ENCODE data around the gene HSD11B2. TPM values are rescaled to one million over a fixed set of nuclear protein-coding genes. Genes with fewer than 3 reads are reported as not detected.

The HSD11B2 gene
- total and polyA plus RNA-seq, 10 donors: 0.85 to 18.3 (median 4.2) TPM

- intact Hi-C loops (cut with DNase I; ENCODE audit: low total_unique reads): no loop called here
- peak within 1 kb of the TSS; percentile 55 to 94 (median 81) for H3K4me3 ChIP-seq
Observed at GRCh38 chr16:67415872-67416793, 14.8 kb upstream of the HSD11B2 start, which contains the start of gene ZDHHC1. Gene ZDHHC1 (minus strand): TSS chr16:67416477. CDS start chr16:67407775, 8,702 bp downstream.

GRCh38 chr16:67417333-67418061, 13.4 kb upstream of the HSD11B2 start:
- intact Hi-C loops (cut with DNase I; ENCODE audit: low total_unique reads): no loop called here
- Histone ChIP-seq H3K27ac (no peak overlapping the region), H3K4me3 (no peak overlapping the region), H3K4me1 (peaks cover 7 to 46% (median 32%) of the 10 kb centered on the region in 6 donors), H3K27me3 (replicated peaks in 1 of 7) (peaks cover 0 to 25% (median 0%) of the 10 kb centered on the region in 7 donors), H3K9me3 (no peaks in the 10 kb centered on the region), H3K36me3 (no peaks in the 10 kb centered on the region)
- TF ChIP-seq CTCF (IDR thresholded peaks at IDR 0.05 in 8 of 11, conservative IDR thresholded peaks at IDR 0.05 in 3 of 11) (no peak), POLR2AphosphoS5 (IDR thresholded peaks at IDR 0.05) (no peak), POLR2A (IDR thresholded peaks at IDR 0.05) (no peak)
- 80 to 94% (median 86%) methylated on average over 2 of the region's 2 CpGs for WGBS, 5 donors
- DNase-seq: no peak

More at GRCh38 chr16:67415872-67416793, 14.8 kb upstream of the HSD11B2 start, which contains the start of gene ZDHHC1:
- H3K27me3 ChIP-seq (replicated peaks in 1 of 7): peaks cover 0 to 25% (median 0%) of the 10 kb centered on the region in 7 donors
- H3K9me3 ChIP-seq: no peaks in the 10 kb centered on the region
- H3K36me3 ChIP-seq: no peaks in the 10 kb centered on the region
- peak in 9 of 11 experiments; percentile 39 to 78 (median 63) for TF ChIP-seq CTCF (IDR thresholded peaks at IDR 0.05 in 8 of 11, conservative IDR thresholded peaks at IDR 0.05 in 3 of 11)
- TF ChIP-seq POLR2A (IDR thresholded peaks at IDR 0.05): peak in 1 of 3 donors; percentile 21
- peak; percentile 58 to 83 (median 78) for TF ChIP-seq POLR2AphosphoS5 (IDR thresholded peaks at IDR 0.05)
- H3K4me1 ChIP-seq: peaks cover 7 to 52% (median 35%) of the 10 kb centered on the region in 6 donors
- DNase-seq: peak; percentile 92
- 2 to 4% (median 2%) methylated on average over 31 to 73 of the region's 73 CpGs for WGBS, 5 donors
- peak within 1 kb of the TSS; percentile 51 to 93 (median 88) for H3K27ac ChIP-seq

- 86 to 98% (median 91%) methylated on average over 3 of the region's 3 CpGs for WGBS, 5 donors
- no peak for DNase-seq
- TF ChIP-seq POLR2A (IDR thresholded peaks at IDR 0.05) (no peak), POLR2AphosphoS5 (IDR thresholded peaks at IDR 0.05) (no peak), CTCF (IDR thresholded peaks at IDR 0.05 in 8 of 11, conservative IDR thresholded peaks at IDR 0.05 in 3 of 11) (no peak)
- no peak overlapping the region for H3K4me3 ChIP-seq
- peaks cover 0 to 33% (median 0%) of the 10 kb centered on the region in 7 donors for H3K27me3 ChIP-seq (replicated peaks in 1 of 7)
- H3K9me3 ChIP-seq: no peaks in the 10 kb centered on the region
- intact Hi-C loops (cut with DNase I; ENCODE audit: low total_unique reads): no loop called here
- H3K27ac ChIP-seq: no peak overlapping the region
- no peaks in the 10 kb centered on the region for H3K36me3 ChIP-seq
- peaks cover 6 to 27% (median 24%) of the 10 kb centered on the region in 6 donors for H3K4me1 ChIP-seq
Observed at GRCh38 chr16:67419502-67419901, 11.4 kb upstream of the HSD11B2 start.

Measured in spleen (tissue), 11 donors.